GM06990 (cell line): ENCODE results near the gene GPT2.
"Not testable (repeated sequence)": the region's sequence is repeated elsewhere in the genome, so short reads cannot be mapped to it uniquely, and the experiment has no call there.

Experiments used
- DNase-seq: peaks from one replicate; pipeline ENCODE4 v3.0.0-alpha.2; 2011; ENCODE audit not compliant: insufficient read length; ENCODE audit errors: extremely low read depth
- H3K27me3 ChIP-seq: replicated peaks from 2 replicates; pipeline ENCODE4 v1.6.0; 2011; ENCODE audit warnings: low read length; ENCODE audit not compliant: control insufficient read depth, insufficient read depth
- H3K36me3 ChIP-seq: 2 replicates; pipeline ENCODE4 v1.5.1; 2011; ENCODE audit warnings: low read length; ENCODE audit not compliant: control insufficient read depth, insufficient read depth
- H3K4me3 ChIP-seq: replicated peaks from 2 replicates; pipeline ENCODE4 v1.5.1; 2011; ENCODE audit warnings: low read depth, mild to moderate bottlenecking, control low read depth, low read length
- CTCF ChIP-seq: IDR thresholded peaks from 2 replicates; pipeline ENCODE4 v1.5.1; 2011; ENCODE audit warnings: low read length, control low read depth, mild to moderate bottlenecking, inconsistent platforms; ENCODE audit not compliant: insufficient read depth, poor library complexity, severe bottlenecking

The GPT2 gene

DNA sequence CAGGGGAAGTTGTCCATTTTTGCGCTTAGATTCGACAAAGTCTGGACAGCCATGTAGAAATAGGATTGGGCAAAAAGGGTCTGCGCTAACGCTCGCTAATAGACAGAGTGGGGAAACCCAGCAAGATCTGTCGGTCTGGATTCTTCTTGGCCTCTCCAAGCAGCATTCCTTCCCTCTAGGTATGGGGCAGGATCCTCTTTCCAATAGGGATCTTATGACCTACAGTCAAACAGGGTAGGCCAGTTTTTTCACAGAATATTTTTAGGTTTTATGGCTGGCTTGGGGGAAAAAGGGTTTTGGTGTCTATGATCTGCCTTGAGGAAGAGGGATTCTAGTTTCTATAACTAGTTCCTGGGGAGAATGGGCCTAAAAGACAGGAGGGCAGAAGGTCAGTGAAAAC is 26.0 kb upstream of the GPT2 start:
- no peak overlapping the region for H3K4me3 ChIP-seq
- no peak for TF ChIP-seq CTCF
- H3K36me3 ChIP-seq, result no peaks in the 10 kb centered on the region
- no peaks in the 10 kb centered on the region for H3K27me3 ChIP-seq
- DNase-seq, result no peak

DNA sequence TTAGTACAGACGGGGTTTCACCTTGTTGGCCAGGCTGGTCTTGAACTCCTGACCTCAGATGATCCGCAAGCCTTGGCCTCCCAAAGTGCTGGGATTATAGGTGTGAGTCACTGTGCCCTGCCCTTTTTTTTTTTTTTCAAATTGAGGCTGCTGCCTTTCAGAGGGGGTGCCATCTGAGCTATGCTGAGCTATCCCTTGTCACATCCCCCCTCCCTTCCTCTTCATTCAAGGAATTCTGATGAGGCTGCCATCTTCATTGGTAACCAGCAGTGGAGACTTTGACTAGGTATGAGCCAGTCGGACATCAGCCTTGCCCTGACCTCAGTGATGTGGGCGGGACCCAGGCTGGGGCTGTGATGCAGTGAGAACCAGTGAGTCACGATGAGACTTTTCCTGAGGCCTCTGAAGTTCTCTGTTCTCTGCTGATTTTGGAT is 24.4 kb upstream of the GPT2 start:
- Histone ChIP-seq H3K36me3 (no peaks in the 10 kb centered on the region), H3K27me3 (no peaks in the 10 kb centered on the region), H3K4me3 (no peak overlapping the region)
- no peak for TF ChIP-seq CTCF
- DNase-seq, result no peak

GRCh38 chr16:46862555-46863447 is 21.4 kb upstream of the GPT2 start:
- DNase-seq, result no peak
- no peaks in the 10 kb centered on the region for H3K36me3 ChIP-seq
- H3K4me3 ChIP-seq, result no peak overlapping the region
- no peaks in the 10 kb centered on the region for H3K27me3 ChIP-seq
- TF ChIP-seq CTCF, result no peak

DNA sequence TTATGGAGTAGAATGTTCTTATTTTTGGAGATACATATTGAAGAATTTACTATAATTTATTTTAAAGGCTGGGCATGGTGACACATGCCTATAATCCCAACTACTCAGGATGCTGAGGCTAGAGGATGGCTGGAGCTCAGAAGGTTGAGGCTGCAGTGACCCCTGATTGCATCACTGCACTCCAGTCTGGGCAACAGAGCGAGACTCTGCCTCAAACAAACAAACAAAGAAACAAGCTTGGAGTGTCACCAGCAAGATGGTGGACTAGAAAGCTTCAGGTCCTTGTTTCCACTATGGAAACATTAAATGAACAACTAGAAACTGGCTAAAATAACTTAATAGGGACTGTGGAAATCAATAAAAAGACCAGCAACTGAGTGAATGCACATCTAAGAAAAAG is 17.9 kb upstream of the GPT2 start:
- no peaks in the 10 kb centered on the region for H3K27me3 ChIP-seq
- no peaks in the 10 kb centered on the region for H3K36me3 ChIP-seq
- no peak for TF ChIP-seq CTCF
- no peak overlapping the region for H3K4me3 ChIP-seq
- no peak for DNase-seq

DNA sequence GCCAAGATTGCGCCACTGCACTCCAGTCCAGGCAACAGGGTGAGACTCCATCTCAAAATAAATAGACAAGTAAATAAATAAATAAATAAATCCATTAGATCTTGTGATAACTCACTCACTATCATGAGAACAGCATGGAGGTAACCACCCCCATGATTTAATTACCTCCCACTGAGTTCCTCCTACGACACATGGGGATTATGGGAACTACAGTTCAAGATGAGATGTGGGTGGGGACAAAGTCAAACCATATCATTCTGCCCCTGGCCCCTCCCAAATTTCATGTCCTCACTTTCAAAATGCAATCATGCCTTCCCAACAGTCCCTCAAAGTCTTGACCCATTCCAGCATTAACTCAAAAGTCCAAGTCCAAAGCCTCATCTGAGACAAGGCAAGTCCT is 16.7 kb upstream of the GPT2 start:
- H3K36me3 ChIP-seq, DNase-seq, H3K27me3 ChIP-seq, H3K4me3 ChIP-seq: not testable (repeated sequence)

GRCh38 chr16:46868891-46869290 is 15.3 kb upstream of the GPT2 start:
- not testable (repeated sequence) for H3K27me3 ChIP-seq, H3K4me3 ChIP-seq, H3K36me3 ChIP-seq, DNase-seq
